ENCODE results near the gene FAM156A. TPM values are rescaled to one million over a fixed set of nuclear protein-coding genes. Genes with fewer than 3 reads are reported as not detected.
A peak's percentile ranks its signal among the peaks of the same experiment; 100 is the strongest.
"Not testable (repeated sequence)": the region's sequence is repeated elsewhere in the genome, so short reads cannot be mapped to it uniquely, and the experiment has no call there.

The FAM156A gene
- total and polyA plus RNA-seq, 4 donors, result 5.8 to 40.3 (median 22.1) TPM

- not testable (repeated sequence) for ATAC-seq (ENCODE audit: low FRiP score); H3K4me3 ChIP-seq (ENCODE audit: low read length in 2 of 2)
These were observed 12.4 kb downstream of the FAM156A start for GRCh38 chrX:52945838-52946494.

GRCh38 chrX:52941728-52942127 lies 16.6 kb downstream of the FAM156A start:
- ATAC-seq (ENCODE audit: low FRiP score); intact Hi-C loops (cut with DNase I); H3K27ac ChIP-seq (ENCODE audit: low read depth in 1 of 2, low read length in 2 of 2): not testable (repeated sequence)

More at GRCh38 chrX:52945838-52946494, 12.4 kb downstream of the FAM156A start:
- DNase-seq; H3K4me1 ChIP-seq (ENCODE audit: control insufficient read depth in 1 of 2, insufficient read depth in 2 of 2, low read length in 2 of 2); H3K9me3 ChIP-seq (ENCODE audit: control insufficient read depth, low read length); intact Hi-C loops (cut with DNase I); H3K36me3 ChIP-seq (ENCODE audit: control insufficient read depth in 1 of 2, insufficient read depth in 2 of 2, low read length in 1 of 2); H3K27ac ChIP-seq (ENCODE audit: low read depth in 1 of 2, low read length in 2 of 2); H3K27me3 ChIP-seq (ENCODE audit: control insufficient read depth in 1 of 2, insufficient read depth in 2 of 2, low read length in 1 of 2): not testable (repeated sequence)
- no CpG with 5 or more reads among the region's 14 CpGs for WGBS, 2 donors

GRCh38 chrX:52940704-52941103 lies 17.6 kb downstream of the FAM156A start:
- ATAC-seq (ENCODE audit: low FRiP score); DNase-seq; H3K4me3 ChIP-seq (ENCODE audit: low read length in 2 of 2); H3K36me3 ChIP-seq (ENCODE audit: control insufficient read depth in 1 of 2, insufficient read depth in 2 of 2, low read length in 1 of 2); intact Hi-C loops (cut with DNase I); H3K27ac ChIP-seq (ENCODE audit: low read depth in 1 of 2, low read length in 2 of 2); H3K4me1 ChIP-seq (ENCODE audit: control insufficient read depth in 1 of 2, insufficient read depth in 2 of 2, low read length in 2 of 2); H3K27me3 ChIP-seq (ENCODE audit: control insufficient read depth in 1 of 2, insufficient read depth in 2 of 2, low read length in 1 of 2); H3K9me3 ChIP-seq (ENCODE audit: control insufficient read depth, low read length): not testable (repeated sequence)
- WGBS, 2 donors, result no CpG with 5 or more reads among the region's 4 CpGs

More at GRCh38 chrX:52941728-52942127, 16.6 kb downstream of the FAM156A start:
- DNase-seq; H3K36me3 ChIP-seq (ENCODE audit: control insufficient read depth in 1 of 2, insufficient read depth in 2 of 2, low read length in 1 of 2); H3K9me3 ChIP-seq (ENCODE audit: control insufficient read depth, low read length); H3K27me3 ChIP-seq (ENCODE audit: control insufficient read depth in 1 of 2, insufficient read depth in 2 of 2, low read length in 1 of 2); H3K4me3 ChIP-seq (ENCODE audit: low read length in 2 of 2); H3K4me1 ChIP-seq (ENCODE audit: control insufficient read depth in 1 of 2, insufficient read depth in 2 of 2, low read length in 2 of 2): not testable (repeated sequence)
- no CpG with 5 or more reads among the region's 10 CpGs for WGBS, 2 donors

GRCh38 chrX:52935470-52935784 lies 22.9 kb downstream of the FAM156A start:
- H3K4me1 ChIP-seq (ENCODE audit: control insufficient read depth in 1 of 2, insufficient read depth in 2 of 2, low read length in 2 of 2); H3K9me3 ChIP-seq (ENCODE audit: control insufficient read depth, low read length); intact Hi-C loops (cut with DNase I); DNase-seq; H3K36me3 ChIP-seq (ENCODE audit: control insufficient read depth in 1 of 2, insufficient read depth in 2 of 2, low read length in 1 of 2); H3K27me3 ChIP-seq (ENCODE audit: control insufficient read depth in 1 of 2, insufficient read depth in 2 of 2, low read length in 1 of 2): not testable (repeated sequence)
- ATAC-seq (ENCODE audit: low FRiP score), result peak; percentile 25
- 0 to 2% methylated on average over 10 of the region's 10 CpGs for WGBS, 2 donors
- Histone ChIP-seq H3K4me3 (ENCODE audit: low read length in 2 of 2) (peak overlapping the region; percentile 21 to 23), H3K27ac (ENCODE audit: low read depth in 1 of 2, low read length in 2 of 2) (peak overlapping the region; percentile 7 to 95)

GRCh38 chrX:52934704-52935469 lies 23.4 kb downstream of the FAM156A start:
- H3K4me3 ChIP-seq (ENCODE audit: low read length in 2 of 2), result peak overlapping the region; percentile 21 to 72
- ATAC-seq (ENCODE audit: low FRiP score) (peak; percentile 98), DNase-seq (peak; percentile 98 to 99)
- H3K27me3 ChIP-seq (ENCODE audit: control insufficient read depth in 1 of 2, insufficient read depth in 2 of 2, low read length in 1 of 2), result no peaks in the 10 kb centered on the region
- peak overlapping the region; percentile 17 to 95 for H3K27ac ChIP-seq (ENCODE audit: low read depth in 1 of 2, low read length in 2 of 2)
- H3K9me3 ChIP-seq (ENCODE audit: control insufficient read depth, low read length), result no peaks in the 10 kb centered on the region
- no peaks in the 10 kb centered on the region for H3K36me3 ChIP-seq (ENCODE audit: control insufficient read depth in 1 of 2, insufficient read depth in 2 of 2, low read length in 1 of 2)
- H3K4me1 ChIP-seq (ENCODE audit: control insufficient read depth in 1 of 2, insufficient read depth in 2 of 2, low read length in 2 of 2), result no peaks in the 10 kb centered on the region
- 0% methylated on average over 58 to 61 of the region's 61 CpGs for WGBS, 2 donors
- intact Hi-C loops (cut with DNase I), result no loop called here

GRCh38 chrX:52933976-52934703 lies 24.2 kb downstream of the FAM156A start:
- Histone ChIP-seq H3K36me3 (ENCODE audit: control insufficient read depth in 1 of 2, insufficient read depth in 2 of 2, low read length in 1 of 2) (no peaks in the 10 kb centered on the region), H3K9me3 (ENCODE audit: control insufficient read depth, low read length) (no peaks in the 10 kb centered on the region), H3K4me3 (ENCODE audit: low read length in 2 of 2) (peak overlapping the region; percentile 21 to 66), H3K27ac (ENCODE audit: low read depth in 1 of 2, low read length in 2 of 2) (peak overlapping the region in 1 of 2 donors; percentile 89), H3K4me1 (ENCODE audit: control insufficient read depth in 1 of 2, insufficient read depth in 2 of 2, low read length in 2 of 2) (no peaks in the 10 kb centered on the region), H3K27me3 (ENCODE audit: control insufficient read depth in 1 of 2, insufficient read depth in 2 of 2, low read length in 1 of 2) (no peaks in the 10 kb centered on the region)
- 1 to 2% methylated on average over 27 of the region's 27 CpGs for WGBS, 2 donors
- ATAC-seq (ENCODE audit: low FRiP score), result no peak
- DNase-seq, result no peak
- intact Hi-C loops (cut with DNase I), result no loop called here

GRCh38 chrX:52933213-52933612 lies 25.1 kb downstream of the FAM156A start:
- intact Hi-C loops (cut with DNase I), result no loop called here
- DNase-seq, result peak in 1 of 2 donors; percentile 21

GRCh38 chrX:52930214-52930613 lies 28.1 kb downstream of the FAM156A start:
- WGBS, 2 donors, result 83 to 92% methylated on average over 6 of the region's 6 CpGs
- H3K9me3 ChIP-seq (ENCODE audit: control insufficient read depth, low read length); H3K4me3 ChIP-seq (ENCODE audit: low read length in 2 of 2); H3K4me1 ChIP-seq (ENCODE audit: control insufficient read depth in 1 of 2, insufficient read depth in 2 of 2, low read length in 2 of 2); DNase-seq; ATAC-seq (ENCODE audit: low FRiP score); H3K36me3 ChIP-seq (ENCODE audit: control insufficient read depth in 1 of 2, insufficient read depth in 2 of 2, low read length in 1 of 2); H3K27ac ChIP-seq (ENCODE audit: low read depth in 1 of 2, low read length in 2 of 2); H3K27me3 ChIP-seq (ENCODE audit: control insufficient read depth in 1 of 2, insufficient read depth in 2 of 2, low read length in 1 of 2); intact Hi-C loops (cut with DNase I): not testable (repeated sequence)

More at GRCh38 chrX:52933213-52933612, 25.1 kb downstream of the FAM156A start:
- Histone ChIP-seq H3K27me3 (ENCODE audit: control insufficient read depth in 1 of 2, insufficient read depth in 2 of 2, low read length in 1 of 2) (no peaks in the 10 kb centered on the region), H3K4me3 (ENCODE audit: low read length in 2 of 2) (no peak overlapping the region), H3K27ac (ENCODE audit: low read depth in 1 of 2, low read length in 2 of 2) (no peak overlapping the region), H3K9me3 (ENCODE audit: control insufficient read depth, low read length) (no peaks in the 10 kb centered on the region), H3K4me1 (ENCODE audit: control insufficient read depth in 1 of 2, insufficient read depth in 2 of 2, low read length in 2 of 2) (no peaks in the 10 kb centered on the region), H3K36me3 (ENCODE audit: control insufficient read depth in 1 of 2, insufficient read depth in 2 of 2, low read length in 1 of 2) (no peaks in the 10 kb centered on the region)
- no peak for ATAC-seq (ENCODE audit: low FRiP score)
- WGBS, 2 donors, result 94 to 95% methylated on average over 2 of the region's 2 CpGs
